ENCODE measurements around the gene FPR3.

- no peak for TF ChIP-seq ZNF274 (IDR thresholded peaks at IDR 0.05; ENCODE audit: low read depth, low read length)
- no peak for TF ChIP-seq YY1 (IDR thresholded peaks at IDR 0.05; ENCODE audit: insufficient read depth, insufficient read length)
- TF ChIP-seq SUZ12 (IDR thresholded peaks at IDR 0.05; ENCODE audit: extremely low read depth, insufficient read depth, insufficient read length), result no peak
These were observed 8.1 kb upstream of the FPR3 start for GRCh38 chr19:51786646-51787494.
